B cell (primary cell): ENCODE data around the gene KIF18A. TPM values are rescaled to one million over a fixed set of nuclear protein-coding genes. Genes with fewer than 3 reads are reported as not detected.

Experiments used
- ATAC-seq: fragments of 200-7000 bp; cut with Tn5 transposase; one replicate; pipeline ENCODE4 v1.10.0; 2021; ENCODE audit warnings: low read depth, mild to moderate bottlenecking, moderate number of reproducible peaks, moderate library complexity
- CTCF ChIA-PET: fragments of 350-600 bp; sonication (Branson Sonifier 250); formaldehyde crosslinking; loops from one replicate; lab custom pipeline; 2021; ENCODE audit warnings: antibody characterized with exemption, inconsistent platforms; lab: Charles Lee
- POLR2A ChIA-PET: fragments of 350-600 bp; sonication (Branson Sonifier 250); formaldehyde crosslinking; loops from one replicate; lab custom pipeline; 2021; ENCODE audit warnings: antibody characterized with exemption; lab: Charles Lee
- DNase-seq: peaks from one replicate; pipeline ENCODE4 v3.0.0; 2013
- H2AFZ ChIP-seq: 2 replicates; pipeline ENCODE4 v1.6.1; 2012; ENCODE audit warnings: mild to moderate bottlenecking, low read depth, low read length; ENCODE audit not compliant: insufficient read depth, poor library complexity, severe bottlenecking
- H3K27ac ChIP-seq, 2 donors: 1 replicate in 1 of 2; 2 replicates in 1 of 2; pipeline ENCODE4 v1.5.1; 2012 to 2013; ENCODE audit warnings: low read length in 2 of 2, mild to moderate bottlenecking in 2 of 2, moderate library complexity in 1 of 2
- H3K27me3 ChIP-seq, 4 experiments: fragments of 200-600 bp in 1 of 4; sonication (generic) in 1 of 4; replicated peaks in 1 of 4; 1 replicate in 2 of 4; 2 replicates in 2 of 4; pipeline versions ENCODE4 v1.6.1 to v1.7.0; 2013 to 2016; ENCODE audit warnings: low read length in 3 of 4, mild to moderate bottlenecking in 2 of 4, mixed read lengths in 1 of 4, moderate library complexity in 1 of 4; ENCODE audit not compliant: insufficient read depth in 4 of 4, control insufficient read depth in 3 of 4; ENCODE audit errors: control extremely low read depth in 1 of 4
- H3K36me3 ChIP-seq, 2 experiments: replicated peaks in 1 of 2; 1 replicate in 1 of 2; 2 replicates in 1 of 2; pipeline versions ENCODE4 v1.6.1 to v1.7.1; 2013; ENCODE audit warnings: low read length in 1 of 2; ENCODE audit not compliant: insufficient read depth in 2 of 2, control insufficient read depth in 1 of 2; ENCODE audit errors: control extremely low read depth in 1 of 2, extremely low read depth in 1 of 2
- H3K4me1 ChIP-seq, 2 donors: fragments of 200-600 bp in 1 of 2; sonication (generic) in 1 of 2; 1 replicate in 1 of 2; 2 replicates in 1 of 2; pipeline versions ENCODE4 v1.5.1 to v1.6.1; 2013 to 2017; ENCODE audit warnings: low read length in 2 of 2; ENCODE audit not compliant: control insufficient read depth in 2 of 2, insufficient read depth in 2 of 2
- H3K4me2 ChIP-seq: replicated peaks from 2 replicates; pipeline ENCODE3; 2012; ENCODE audit warnings: mild to moderate bottlenecking, low read depth, low read length; ENCODE audit not compliant: poor library complexity, severe bottlenecking
- H3K4me3 ChIP-seq, 5 experiments: fragments of 200-600 bp in 1 of 5; sonication (generic) in 1 of 5; 1 replicate in 3 of 5; 2 replicates in 2 of 5; pipeline versions ENCODE4 v1.5.1 to v1.7.0; 2011 to 2016; ENCODE audit warnings: low read length in 4 of 5, mild to moderate bottlenecking in 4 of 5, low read depth in 2 of 5, control low read depth in 1 of 5, moderate library complexity in 1 of 5; ENCODE audit not compliant: insufficient read depth in 1 of 5; ENCODE audit errors: control extremely low read depth in 1 of 5, extremely low read depth in 1 of 5
- H3K79me2 ChIP-seq: fragments of 200-600 bp; sonication (generic); one replicate; pipeline ENCODE4 v1.6.0; 2016; ENCODE audit warnings: low read length; ENCODE audit not compliant: control insufficient read depth, insufficient read depth
- H3K9ac ChIP-seq: fragments of 200-600 bp; sonication (generic); 2 replicates; pipeline ENCODE4 v1.6.1; 2017; ENCODE audit warnings: mild to moderate bottlenecking, low read length, moderate library complexity
- H3K9me3 ChIP-seq, 3 donors: one replicate each; pipeline versions ENCODE4 v1.6.1 to v1.7.1; 2013; ENCODE audit warnings: low read length in 2 of 3; ENCODE audit not compliant: control insufficient read depth in 2 of 3, insufficient read depth in 1 of 3; ENCODE audit errors: control extremely low read depth in 1 of 3
- H4K20me1 ChIP-seq: 2 replicates; pipeline ENCODE4 v1.6.0; 2012; ENCODE audit warnings: mild to moderate bottlenecking, low read length; ENCODE audit not compliant: insufficient read depth, control insufficient read depth, poor library complexity, severe bottlenecking
- H3K27ac Mint-ChIP-seq: one replicate; pipeline ENCODE4 v1.8.0; 2021; ENCODE audit warnings: mixed read lengths
- H3K27me3 Mint-ChIP-seq: one replicate; pipeline ENCODE4 v1.8.0; 2021; ENCODE audit warnings: mixed read lengths
- H3K4me1 Mint-ChIP-seq: one replicate; pipeline ENCODE4 v1.8.0; 2021; ENCODE audit warnings: mixed read lengths
- H3K4me3 Mint-ChIP-seq: one replicate; pipeline ENCODE4 v1.8.0; 2021; ENCODE audit warnings: mixed read lengths
- H3K9me3 Mint-ChIP-seq: one replicate; pipeline ENCODE4 v1.8.0; 2022; ENCODE audit warnings: mixed read lengths; ENCODE audit not compliant: insufficient read depth
- EZH2 ChIP-seq: IDR thresholded peaks from 2 replicates; pipeline ENCODE4 v1.6.1; 2012; ENCODE audit warnings: borderline replicate concordance, low read depth, mild to moderate bottlenecking, moderate library complexity, low read length; ENCODE audit not compliant: insufficient read depth, poor library complexity, severe bottlenecking
- WGBS: methylation state at CpG from one replicate; pipeline ENCODE4 v1.1.5; 2013; ENCODE audit warnings: missing lambda C conversion rate; ENCODE audit not compliant: insufficient coverage; 5-methylcytosine and 5-hydroxymethylcytosine counted together
- intact Hi-C: fragments of 100-400 bp; cut with micrococcal nuclease; formaldehyde crosslinking; loops from one replicate; pipeline ENCODE4 v1.10.0; 2022
- polyA plus RNA-seq: library from polyadenylated mRNA; depleted of rRNA; stranded (reverse); fragments of >200 nt; gene quantifications from 2 replicates; pipeline ENCODE4 v1.2.3, GENCODE V29; 2012
- total RNA-seq, 2 donors: library from RNA; stranded (reverse); fragments of 120-200 nt in 1 of 2; gene quantifications; 1 replicate in 1 of 2; 2 replicates in 1 of 2; pipeline versions ENCODE4 v1.2.3 to v1.2.4, GENCODE V29; 2013 to 2022
- TF ChIP-seq, protein P1 (sequence below): fragments of 200-600 bp; IDR thresholded peaks from one replicate; pipeline ENCODE4 v1.8.0; 2022; ENCODE audit warnings: antibody characterized with exemption, mild to moderate bottlenecking

The KIF18A gene
- total and polyA plus RNA-seq, 2 donors (not counting 1 experiment from before 2014, with no cell fraction given) = 0.84 to 4.1 TPM

- intact Hi-C loops = no loop called here
- Histone ChIP-seq H3K4me2 (no peak overlapping the region), H3K79me2 (peaks cover 19% of the 10 kb centered on the region), H2AFZ (no peak overlapping the region), H4K20me1 (no peaks in the 10 kb centered on the region), H3K4me1 (no peaks in the 10 kb centered on the region), H3K9me3 (no peaks in the 10 kb centered on the region), H3K36me3 (peaks cover 0 to 2% of the 10 kb centered on the region in 2 experiments), H3K9ac (no peak overlapping the region), H3K4me3 (no peak overlapping the region), H3K27me3 (no peaks in the 10 kb centered on the region), H3K27ac (no peak overlapping the region)
- Mint-ChIP-seq H3K4me1 (no peaks in the 10 kb centered on the region), H3K9me3 (no peaks in the 10 kb centered on the region), H3K27ac (no peak overlapping the region), H3K27me3 (no peaks in the 10 kb centered on the region), H3K4me3 (no peak overlapping the region)
- DNase-seq (no peak), ATAC-seq (no peak)
- TF ChIP-seq, protein P1, sequence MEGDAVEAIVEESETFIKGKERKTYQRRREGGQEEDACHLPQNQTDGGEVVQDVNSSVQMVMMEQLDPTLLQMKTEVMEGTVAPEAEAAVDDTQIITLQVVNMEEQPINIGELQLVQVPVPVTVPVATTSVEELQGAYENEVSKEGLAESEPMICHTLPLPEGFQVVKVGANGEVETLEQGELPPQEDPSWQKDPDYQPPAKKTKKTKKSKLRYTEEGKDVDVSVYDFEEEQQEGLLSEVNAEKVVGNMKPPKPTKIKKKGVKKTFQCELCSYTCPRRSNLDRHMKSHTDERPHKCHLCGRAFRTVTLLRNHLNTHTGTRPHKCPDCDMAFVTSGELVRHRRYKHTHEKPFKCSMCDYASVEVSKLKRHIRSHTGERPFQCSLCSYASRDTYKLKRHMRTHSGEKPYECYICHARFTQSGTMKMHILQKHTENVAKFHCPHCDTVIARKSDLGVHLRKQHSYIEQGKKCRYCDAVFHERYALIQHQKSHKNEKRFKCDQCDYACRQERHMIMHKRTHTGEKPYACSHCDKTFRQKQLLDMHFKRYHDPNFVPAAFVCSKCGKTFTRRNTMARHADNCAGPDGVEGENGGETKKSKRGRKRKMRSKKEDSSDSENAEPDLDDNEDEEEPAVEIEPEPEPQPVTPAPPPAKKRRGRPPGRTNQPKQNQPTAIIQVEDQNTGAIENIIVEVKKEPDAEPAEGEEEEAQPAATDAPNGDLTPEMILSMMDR = no peak
- TF ChIP-seq EZH2 = no peak
- POLR2A ChIA-PET = no interaction called here
- CTCF ChIA-PET = no interaction called here
- WGBS = 100% methylated on average over 1 of the region's 1 CpG
Observed at GRCh38 chr11:28098257-28098656, 9.7 kb downstream of the KIF18A start.

GRCh38 chr11:28092786-28093185 is 15.2 kb downstream of the KIF18A start:
- H2AFZ ChIP-seq = no peak overlapping the region
- no peak overlapping the region for H3K4me3 ChIP-seq
- no peaks in the 10 kb centered on the region for H3K9me3 Mint-ChIP-seq
- H3K4me1 Mint-ChIP-seq = no peaks in the 10 kb centered on the region
- intact Hi-C loops = no loop called here
- H3K9ac ChIP-seq = no peak overlapping the region
- H3K27ac Mint-ChIP-seq = no peak overlapping the region
- H3K4me3 Mint-ChIP-seq = no peak overlapping the region
- ChIA-PET CTCF (no interaction called here), POLR2A (no interaction called here)
- H3K27me3 ChIP-seq = no peaks in the 10 kb centered on the region
- H3K79me2 ChIP-seq = no peaks in the 10 kb centered on the region
- no peaks in the 10 kb centered on the region for H3K4me1 ChIP-seq
- H3K36me3 ChIP-seq = peaks cover 0 to 4% of the 10 kb centered on the region in 2 experiments
- DNase-seq (no peak), ATAC-seq (no peak)
- no peak overlapping the region for H3K27ac ChIP-seq
- TF ChIP-seq EZH2 = no peak
- TF ChIP-seq, protein P1 = no peak
- no peaks in the 10 kb centered on the region for H3K9me3 ChIP-seq
- no peaks in the 10 kb centered on the region for H4K20me1 ChIP-seq
- no peak overlapping the region for H3K4me2 ChIP-seq
- no peaks in the 10 kb centered on the region for H3K27me3 Mint-ChIP-seq
